Fibroblast of villous mesenchyme (primary cell): ENCODE results near the gene PPP4C. TPM values are rescaled to one million over a fixed set of nuclear protein-coding genes. Genes with fewer than 3 reads are reported as not detected.

Source experiments
- DNase-seq: peaks from one replicate; pipeline ENCODE4 v3.0.0-alpha.2; 2010; ENCODE audit warnings: low read depth
- H3K4me3 ChIP-seq: 2 replicates; pipeline ENCODE4 v1.5.1; 2011; ENCODE audit warnings: low read depth, mild to moderate bottlenecking, low read length
- total RNA-seq: library from RNA; depleted of rRNA; stranded (reverse); fragments of >200 nt; gene quantifications from 2 replicates; pipeline ENCODE4 v1.2.3, GENCODE V29; 2012
- TF ChIP-seq, protein P1 (sequence below): IDR thresholded peaks from 2 replicates; pipeline ENCODE4 v1.5.1; 2012; ENCODE audit warnings: low read depth, mild to moderate bottlenecking, low read length; ENCODE audit not compliant: insufficient read depth

Gene PPP4C
- total RNA-seq, 1 donor: 209 TPM

DNA sequence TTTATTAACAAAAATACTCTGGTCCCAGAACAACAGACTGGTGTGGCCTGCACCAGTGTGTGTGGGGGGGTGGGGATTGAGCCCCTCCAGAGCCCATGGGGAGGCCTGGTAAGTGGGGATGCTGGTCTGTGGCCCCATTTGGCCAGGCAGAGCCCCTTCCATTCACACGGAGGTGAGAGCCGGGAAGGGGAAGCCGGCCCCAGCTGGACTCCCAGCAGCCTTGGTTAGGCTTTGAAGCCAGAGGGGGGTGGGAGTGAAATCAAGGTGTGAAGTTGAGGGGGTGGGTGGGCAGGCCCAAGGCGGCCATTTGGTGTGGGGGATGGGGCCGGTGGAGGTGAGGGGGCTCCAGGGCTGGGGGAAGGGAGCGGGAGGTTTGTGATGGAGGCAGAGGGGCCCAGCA is 10.0 kb downstream of the PPP4C start:
- TF ChIP-seq, protein P1, sequence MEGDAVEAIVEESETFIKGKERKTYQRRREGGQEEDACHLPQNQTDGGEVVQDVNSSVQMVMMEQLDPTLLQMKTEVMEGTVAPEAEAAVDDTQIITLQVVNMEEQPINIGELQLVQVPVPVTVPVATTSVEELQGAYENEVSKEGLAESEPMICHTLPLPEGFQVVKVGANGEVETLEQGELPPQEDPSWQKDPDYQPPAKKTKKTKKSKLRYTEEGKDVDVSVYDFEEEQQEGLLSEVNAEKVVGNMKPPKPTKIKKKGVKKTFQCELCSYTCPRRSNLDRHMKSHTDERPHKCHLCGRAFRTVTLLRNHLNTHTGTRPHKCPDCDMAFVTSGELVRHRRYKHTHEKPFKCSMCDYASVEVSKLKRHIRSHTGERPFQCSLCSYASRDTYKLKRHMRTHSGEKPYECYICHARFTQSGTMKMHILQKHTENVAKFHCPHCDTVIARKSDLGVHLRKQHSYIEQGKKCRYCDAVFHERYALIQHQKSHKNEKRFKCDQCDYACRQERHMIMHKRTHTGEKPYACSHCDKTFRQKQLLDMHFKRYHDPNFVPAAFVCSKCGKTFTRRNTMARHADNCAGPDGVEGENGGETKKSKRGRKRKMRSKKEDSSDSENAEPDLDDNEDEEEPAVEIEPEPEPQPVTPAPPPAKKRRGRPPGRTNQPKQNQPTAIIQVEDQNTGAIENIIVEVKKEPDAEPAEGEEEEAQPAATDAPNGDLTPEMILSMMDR: no peak
- no peak for DNase-seq
- no peak overlapping the region for H3K4me3 ChIP-seq

DNA sequence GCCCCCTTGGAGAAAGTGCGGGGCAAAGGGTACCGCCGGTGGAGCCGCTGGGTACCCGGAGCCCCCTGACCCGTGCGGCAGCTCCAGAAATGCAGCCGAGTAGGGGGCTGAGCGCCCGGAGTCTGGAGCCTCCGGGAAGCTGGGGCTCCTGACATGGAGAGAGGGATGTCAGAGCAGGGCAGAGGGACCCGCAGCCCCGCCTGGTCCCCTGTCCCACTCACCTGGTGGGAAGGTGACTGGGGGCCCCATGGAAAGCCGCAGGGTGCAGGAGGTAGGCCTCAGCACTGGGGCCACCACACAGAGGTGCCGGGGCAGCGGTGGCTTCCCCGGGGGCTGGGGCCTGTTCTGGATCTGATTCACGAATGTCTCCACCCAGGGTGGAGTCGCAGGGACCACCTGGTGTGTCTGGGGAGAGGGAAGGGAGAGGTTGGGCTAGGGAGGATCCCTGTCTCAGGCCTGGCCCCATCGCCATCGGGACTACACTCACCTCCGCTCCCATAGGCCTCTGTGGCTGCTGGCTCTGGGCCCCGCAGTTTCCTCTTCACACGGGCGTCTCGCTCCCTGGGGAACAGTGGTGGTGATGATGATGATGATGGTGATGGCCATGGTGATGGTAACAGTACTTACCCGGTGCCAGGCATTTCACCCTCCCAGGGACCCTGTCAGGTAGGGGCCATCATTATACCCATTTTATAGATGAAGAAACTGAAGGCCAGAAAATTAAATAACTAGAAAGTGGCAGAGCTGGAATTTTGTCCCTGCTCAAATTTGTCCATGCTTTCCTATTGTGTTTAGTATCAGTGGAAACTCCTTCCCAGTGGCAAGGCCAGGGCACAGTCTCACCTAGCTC is 10.7 kb downstream of the PPP4C start:
- no peak for DNase-seq
- TF ChIP-seq, protein P1: no peak
- no peak overlapping the region for H3K4me3 ChIP-seq

DNA sequence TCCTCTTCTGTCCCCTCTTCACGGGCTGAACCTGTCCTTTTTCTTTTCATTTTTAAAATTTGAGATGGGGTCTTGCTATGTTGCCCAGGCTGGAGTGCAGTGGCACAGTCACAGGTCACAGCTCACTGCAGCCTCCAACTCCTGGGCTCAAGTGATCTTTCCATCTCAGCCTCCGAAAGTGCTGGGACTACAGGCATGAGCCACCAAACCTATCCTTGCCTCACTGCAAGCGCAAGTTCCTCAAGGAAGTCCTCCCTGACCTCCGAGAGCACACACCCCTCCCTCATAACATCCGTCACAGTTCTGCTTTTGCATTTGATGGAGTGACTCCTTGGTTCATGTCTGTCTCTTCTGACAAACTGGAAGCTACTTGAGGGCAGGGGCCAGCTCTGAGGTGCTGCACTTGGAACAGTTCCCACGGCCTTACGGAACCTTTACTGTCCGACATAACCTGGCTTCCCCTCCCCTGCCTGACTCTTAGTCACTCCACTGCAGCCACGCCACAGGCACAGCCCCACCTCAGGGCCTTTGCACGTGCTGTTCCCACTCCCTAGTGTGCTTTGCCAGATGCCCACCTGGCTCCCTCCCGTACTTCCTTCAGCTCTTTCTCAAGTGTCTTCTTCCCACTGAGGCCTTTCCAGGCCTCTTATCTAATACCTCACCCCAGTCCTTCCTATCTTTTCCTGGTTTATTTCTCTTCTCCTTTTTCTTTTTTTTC is 11.5 kb downstream of the PPP4C start:
- no peak for DNase-seq
- TF ChIP-seq, protein P1: no peak
- no peak overlapping the region for H3K4me3 ChIP-seq

DNA sequence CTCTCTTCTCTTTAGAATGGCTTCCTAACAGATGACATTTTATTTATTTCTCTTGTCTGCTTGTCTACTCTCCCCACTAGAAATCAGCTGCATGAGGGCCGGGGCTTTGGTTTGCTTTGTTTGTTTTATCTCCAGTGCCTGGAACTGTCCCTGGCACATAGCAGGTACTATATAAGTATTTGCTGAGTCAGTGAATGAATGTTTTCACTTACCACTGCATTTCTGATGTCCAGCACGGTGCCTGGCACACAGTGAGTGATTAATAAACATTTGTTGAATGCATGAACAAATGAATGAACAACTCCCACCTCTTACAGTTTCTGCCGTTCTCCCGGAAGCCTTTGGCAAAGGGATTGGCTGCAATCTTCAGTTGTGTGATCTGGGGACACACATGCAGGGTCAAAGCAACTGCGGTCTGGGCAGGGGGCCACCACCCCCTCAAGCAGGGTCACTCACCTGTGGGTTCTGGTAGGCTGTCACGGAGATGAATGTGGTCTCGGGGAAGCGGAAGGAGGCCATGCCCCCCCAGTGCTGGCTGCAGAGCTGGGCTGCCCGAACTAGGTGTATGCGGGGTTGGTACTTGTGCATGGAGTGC is 12.5 kb downstream of the PPP4C start:
- TF ChIP-seq, protein P1: no peak
- DNase-seq: no peak
- H3K4me3 ChIP-seq: no peak overlapping the region

DNA sequence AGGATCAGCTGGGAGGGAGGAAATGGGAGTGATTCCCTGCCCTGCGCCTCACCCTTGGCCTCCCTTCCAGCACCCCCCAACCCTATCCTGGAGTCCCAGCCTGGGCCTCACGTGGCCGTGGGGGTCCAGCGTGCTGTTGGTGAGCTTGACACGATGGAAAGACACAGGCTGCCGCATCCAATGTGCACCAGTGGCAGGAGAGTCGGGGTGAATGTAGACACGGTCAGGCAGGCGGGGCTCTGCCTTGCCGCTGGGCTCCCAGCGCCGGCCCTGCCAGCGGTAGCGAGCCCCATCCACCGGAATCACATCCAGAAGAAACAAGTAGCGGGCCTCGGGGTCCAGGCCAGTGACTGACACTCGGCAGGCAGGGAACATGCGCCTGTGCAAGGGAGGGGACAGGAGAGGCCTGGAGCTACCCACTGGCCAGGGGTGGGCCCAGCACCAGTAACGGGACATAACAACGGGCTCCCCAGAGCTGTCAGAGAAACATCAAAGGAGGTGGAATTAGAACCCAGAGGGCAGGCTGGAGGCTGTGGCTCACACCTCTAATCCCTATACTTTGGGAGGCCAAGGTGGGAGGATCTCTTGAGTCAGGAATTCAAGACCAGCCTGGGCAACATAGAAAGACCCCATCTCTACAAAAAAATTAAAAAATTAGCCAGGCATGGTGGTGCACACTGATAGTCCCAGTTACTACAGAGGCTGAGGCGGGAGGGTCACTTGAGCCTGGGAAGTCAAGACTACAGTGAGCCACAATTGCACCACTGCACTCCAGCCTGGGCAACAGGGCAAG is 13.2 kb downstream of the PPP4C start:
- TF ChIP-seq, protein P1: no peak
- H3K4me3 ChIP-seq: no peak overlapping the region
- DNase-seq: no peak

DNA sequence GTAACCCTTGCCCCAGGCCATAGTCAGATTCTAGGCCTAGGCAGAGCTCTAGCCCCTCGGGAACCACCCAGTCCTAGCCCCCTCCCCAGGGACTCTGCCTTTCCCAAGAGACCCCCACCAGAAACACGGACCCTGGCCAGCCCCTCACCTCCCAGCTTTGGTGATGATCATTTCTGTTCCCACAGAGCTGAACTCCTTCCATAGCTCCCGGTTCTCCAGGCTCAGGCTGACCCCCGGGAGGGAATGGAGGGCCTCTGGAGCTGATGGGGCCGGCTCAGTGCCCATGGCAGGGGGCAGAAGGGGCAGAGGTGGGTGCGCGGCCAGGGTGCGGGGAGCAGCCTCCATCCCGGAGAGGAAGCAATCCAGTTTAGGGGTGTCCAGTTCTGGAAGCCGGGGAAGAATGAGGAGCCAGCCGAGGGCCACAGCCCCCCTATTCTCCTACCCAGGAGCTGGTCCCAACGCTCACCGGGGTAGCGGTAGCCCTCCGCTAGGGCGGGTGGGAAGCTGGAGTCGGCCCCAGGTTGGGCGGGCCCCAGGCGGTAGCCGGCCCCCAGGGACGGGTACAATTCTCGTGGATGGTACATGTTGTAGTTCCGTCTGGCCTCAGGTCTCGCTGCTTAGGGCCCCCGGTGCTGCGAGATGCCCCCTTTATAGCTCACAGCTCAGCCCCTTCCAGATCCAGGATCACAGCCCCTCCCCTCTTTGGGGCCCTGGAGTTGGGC is 15.0 kb downstream of the PPP4C start:
- H3K4me3 ChIP-seq: no peak overlapping the region
- DNase-seq: no peak
- TF ChIP-seq, protein P1: no peak
